ENCODE data around the gene ALG12. TPM values are rescaled to one million over a fixed set of nuclear protein-coding genes. Genes with fewer than 3 reads are reported as not detected.

The ALG12 gene
- total and polyA plus RNA-seq, 2 of the 13 experiments (the other 11 are each of a cell fraction or from before 2014, with no cell fraction given), result 7.8 to 15.8 TPM

DNA sequence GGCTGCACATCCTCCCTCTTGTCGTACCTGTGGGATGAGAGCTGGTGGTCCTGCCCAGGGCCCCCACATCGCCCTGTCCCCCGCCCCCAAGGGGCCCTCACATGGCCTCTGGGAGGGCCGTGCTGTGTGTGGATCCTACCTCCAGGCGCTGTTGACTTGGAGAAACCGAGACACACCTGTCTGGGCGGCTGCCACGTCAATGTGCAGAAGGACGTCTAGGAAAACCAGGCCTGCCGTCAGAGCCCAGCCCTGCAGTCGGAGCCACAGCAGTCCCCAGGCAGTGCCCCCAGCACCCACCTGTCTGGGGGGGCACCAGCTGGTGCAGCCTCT lies 14.2 kb downstream of the ALG12 start:
- peaks cover 7 to 29% of the 10 kb centered on the region in 2 experiments; a peak in 4 of 5 replicates for H3K36me3 ChIP-seq (replicated peaks in 1 of 2; ENCODE audit: control insufficient read depth in 1 of 2, insufficient read depth in 2 of 2, low read length in 2 of 2)
- no peak overlapping the region for H2AFZ ChIP-seq (ENCODE audit: low read length)
- in situ Hi-C loops (cut with HindIII; ENCODE audit: extremely low pct_ligation_motif_present, low pct_unique_long_range_greater_than_20kb) (no loop called here), intact Hi-C loops (cut with micrococcal nuclease; ENCODE audit: unreplicated experiment) (no loop called here)
- H3K27me3 ChIP-seq (ENCODE audit: control insufficient read depth in 1 of 2, insufficient read depth in 2 of 2, low read length in 2 of 2), result no peaks in the 10 kb centered on the region
- H4K20me1 ChIP-seq (ENCODE audit: insufficient read depth, low read length), result peaks cover 3% of the 10 kb centered on the region; the same call in 1 of the 2 replicates
- ATAC-seq (no peak), FAIRE-seq (no peak), DNase-seq (ENCODE audit: low spot score) (no peak)
- H3K79me2 ChIP-seq (ENCODE audit: insufficient read depth, low read length), result no peaks in the 10 kb centered on the region
- H3K4me1 ChIP-seq (ENCODE audit: insufficient read depth, low read length), result no peaks in the 10 kb centered on the region
- H3K27ac ChIP-seq (ENCODE audit: extremely low read length, insufficient read depth, low read length), result no peak overlapping the region
- POLR2A ChIA-PET, result interaction anchor here (0.8 kb wide), 1 partner anchor 48 kb away, joined by 3 read pairs; no protein-coding TSS in a partner anchor
- no TSS peak for BruUV-seq (replicated peaks)
- no peak for TF ChIP-seq ZNF691 (CRISPR knock-in tag; IDR thresholded peaks at IDR 0.05; ENCODE audit: borderline replicate concordance, low read depth)
- peak; percentile 28 for TF ChIP-seq AGO2 (optimal IDR thresholded peaks at IDR 0.05; ENCODE audit: low read depth, low read length)
- WGBS (ENCODE audit: low lambda C conversion rate), result 100% methylated on average over 2 of the region's 11 CpGs
- no peaks in the 10 kb centered on the region for H3K9me3 ChIP-seq (ENCODE audit: low read length)
- CTCF ChIA-PET (ENCODE audit: low intra/inter-chr PET ratio, low total read pairs), result no interaction called here
- no peak overlapping the region for H3K4me2 ChIP-seq (ENCODE audit: low read depth, low read length)
- H3K9ac ChIP-seq (ENCODE audit: insufficient read depth, low read depth, low read length), result no peak overlapping the region
- no peak overlapping the region for H3K4me3 ChIP-seq (replicated peaks in 1 of 3; ENCODE audit: insufficient read depth in 1 of 3, low read depth in 2 of 3, low read length in 3 of 3)

DNA sequence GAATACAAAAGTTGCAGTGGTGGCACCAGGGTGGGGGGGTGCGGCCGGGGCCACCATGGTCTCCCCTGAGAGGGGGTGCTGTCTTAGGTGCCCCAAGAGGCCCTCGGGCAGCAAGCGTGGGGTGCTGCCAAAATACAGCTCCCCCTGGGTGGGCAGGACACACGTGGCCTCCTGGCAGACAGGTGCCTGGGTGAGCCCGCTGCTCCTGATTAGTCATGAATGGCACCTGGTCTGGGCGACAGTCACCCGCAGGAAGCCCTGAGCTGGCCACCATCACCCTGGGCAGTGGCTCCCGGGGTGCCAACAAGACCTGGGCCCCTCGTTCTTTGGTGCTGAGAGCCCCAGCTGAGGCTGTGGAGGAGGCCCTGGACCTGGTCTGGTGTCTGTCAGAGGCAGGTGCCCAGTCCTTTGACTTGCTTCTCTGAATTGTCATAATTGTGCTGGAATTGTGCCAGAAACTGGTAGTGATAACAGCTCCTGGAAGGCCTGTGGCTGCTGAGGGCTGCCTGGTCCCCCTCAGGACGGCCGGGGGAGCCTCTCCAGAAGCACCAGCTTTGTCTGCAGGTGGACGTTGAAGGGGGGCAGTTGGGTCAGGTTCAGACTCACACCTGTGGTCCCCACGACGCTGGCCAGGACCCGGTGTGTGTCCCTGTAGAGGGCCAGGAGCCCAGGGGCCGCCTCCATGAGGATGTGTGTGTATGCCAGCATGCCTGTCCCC lies 14.8 kb downstream of the ALG12 start:
- Histone ChIP-seq H3K4me2 (ENCODE audit: low read depth, low read length) (no peak overlapping the region), H3K27me3 (ENCODE audit: control insufficient read depth in 1 of 2, insufficient read depth in 2 of 2, low read length in 2 of 2) (no peaks in the 10 kb centered on the region), H3K36me3 (replicated peaks in 1 of 2; ENCODE audit: control insufficient read depth in 1 of 2, insufficient read depth in 2 of 2, low read length in 2 of 2) (peaks cover 7 to 29% of the 10 kb centered on the region in 2 experiments; a peak in 4 of 5 replicates), H3K4me1 (ENCODE audit: insufficient read depth, low read length) (no peaks in the 10 kb centered on the region), H2AFZ (ENCODE audit: low read length) (no peak overlapping the region), H3K27ac (ENCODE audit: extremely low read length, insufficient read depth, low read length) (no peak overlapping the region), H3K79me2 (ENCODE audit: insufficient read depth, low read length) (no peaks in the 10 kb centered on the region), H3K9me3 (ENCODE audit: low read length) (no peaks in the 10 kb centered on the region), H3K9ac (ENCODE audit: insufficient read depth, low read depth, low read length) (no peak overlapping the region), H4K20me1 (ENCODE audit: insufficient read depth, low read length) (peaks cover 3% of the 10 kb centered on the region; the same call in 1 of the 2 replicates), H3K4me3 (replicated peaks in 1 of 3; ENCODE audit: insufficient read depth in 1 of 3, low read depth in 2 of 3, low read length in 3 of 3) (no peak overlapping the region)
- no peak for FAIRE-seq
- in situ Hi-C loops (cut with HindIII; ENCODE audit: extremely low pct_ligation_motif_present, low pct_unique_long_range_greater_than_20kb), result no loop called here
- TF ChIP-seq AGO2 (optimal IDR thresholded peaks at IDR 0.05; ENCODE audit: low read depth, low read length), result peak; percentile 61
- no peak for TF ChIP-seq NCOA1 (CRISPR knock-in tag; IDR thresholded peaks at IDR 0.05)
- ATAC-seq, result no peak
- no TSS peak for BruUV-seq (replicated peaks)
- DNase-seq (ENCODE audit: low spot score), result no peak
- CTCF ChIA-PET (ENCODE audit: low intra/inter-chr PET ratio, low total read pairs), result no interaction called here
- WGBS (ENCODE audit: low lambda C conversion rate), result 98% methylated on average over 4 of the region's 17 CpGs
- intact Hi-C loops (cut with micrococcal nuclease; ENCODE audit: unreplicated experiment), result no loop called here
- POLR2A ChIA-PET, result interaction anchor here (0.8 kb wide), 1 partner anchor 48 kb away, joined by 3 read pairs; no protein-coding TSS in a partner anchor
